GM21825 (cell line): ENCODE measurements around the gene LUC7L2.
"Not testable (repeated sequence)": the region's sequence is repeated elsewhere in the genome, so short reads cannot be mapped to it uniquely, and the experiment has no call there.

Experiments used
- ATAC-seq: cut with Tn5 transposase; IDR thresholded peaks from one replicate; pipeline ENCODE4 v1.9.1; 2021; ENCODE audit warnings: mild to moderate bottlenecking, moderate library complexity; ENCODE audit not compliant: unreplicated experiment

LUC7L2 gene

GRCh38 chr7:139394540-139394939 is 34.8 kb downstream of the LUC7L2 start:
- no peak for ATAC-seq

- ATAC-seq = no peak
These were observed 36.7 kb downstream of the LUC7L2 start for GRCh38 chr7:139396323-139396951.

GRCh38 chr7:139397192-139397591 is 37.5 kb downstream of the LUC7L2 start:
- ATAC-seq = no peak

- ATAC-seq = no peak
These were observed 43.9 kb downstream of the LUC7L2 start for GRCh38 chr7:139403601-139404000.

GRCh38 chr7:139407555-139407954 is 47.9 kb downstream of the LUC7L2 start:
- ATAC-seq = no peak

GRCh38 chr7:139414743-139415402 is 55.2 kb downstream of the LUC7L2 start:
- ATAC-seq = not testable (repeated sequence)

- ATAC-seq = no peak
These were observed 56.7 kb downstream of the LUC7L2 start for GRCh38 chr7:139416405-139416804.

GRCh38 chr7:139417478-139417877 is 57.8 kb downstream of the LUC7L2 start:
- ATAC-seq = no peak

- no peak for ATAC-seq
These were observed 61.4 kb downstream of the LUC7L2 start for GRCh38 chr7:139421123-139421522.

GRCh38 chr7:139422126-139422525 is 62.4 kb downstream of the LUC7L2 start:
- no peak for ATAC-seq

- ATAC-seq = no peak
These were observed 63.4 kb downstream of the LUC7L2 start for GRCh38 chr7:139423091-139423490.

GRCh38 chr7:139424004-139424403 is 64.3 kb downstream of the LUC7L2 start:
- no peak for ATAC-seq

- not testable (repeated sequence) for ATAC-seq
These were observed 66.0 kb downstream of the LUC7L2 start for GRCh38 chr7:139425701-139426100.

GRCh38 chr7:139426258-139427028 is 66.7 kb downstream of the LUC7L2 start:
- no peak for ATAC-seq

GRCh38 chr7:139427029-139427420 is 67.3 kb downstream of the LUC7L2 start:
- no peak for ATAC-seq

GRCh38 chr7:139427788-139428187 is 68.1 kb downstream of the LUC7L2 start:
- no peak for ATAC-seq

- ATAC-seq = not testable (repeated sequence)
These were observed 70.0 kb downstream of the LUC7L2 start for GRCh38 chr7:139429735-139430134.

GRCh38 chr7:139430443-139430842 is 70.7 kb downstream of the LUC7L2 start:
- no peak for ATAC-seq

GRCh38 chr7:139431010-139431409 is 71.3 kb downstream of the LUC7L2 start:
- no peak for ATAC-seq

GRCh38 chr7:139431459-139431858 is 71.8 kb downstream of the LUC7L2 start:
- no peak for ATAC-seq

GRCh38 chr7:139436806-139437205 is 77.1 kb downstream of the LUC7L2 start:
- ATAC-seq = no peak

- ATAC-seq = no peak
These were observed 79.7 kb downstream of the LUC7L2 start for GRCh38 chr7:139439375-139439774.
